H1 (cell line): ENCODE results near the gene ARHGAP15. TPM values are rescaled to one million over a fixed set of nuclear protein-coding genes. Genes with fewer than 3 reads are reported as not detected.

Source experiments
- CBX8 ChIP-seq: fragments of 300-800, 300-1000 bp; sonication (generic); IDR thresholded peaks from 2 replicates; pipeline ENCODE4 v1.7.1; 2016; ENCODE audit warnings: low read depth, low read length, borderline replicate concordance
- CREB1 ChIP-seq: IDR thresholded peaks from 2 replicates; pipeline ENCODE4 v1.6.1; 2012; ENCODE audit warnings: inconsistent platforms
- CTBP2 ChIP-seq: IDR thresholded peaks from 2 replicates; pipeline ENCODE4 v1.7.0; 2011; ENCODE audit warnings: borderline replicate concordance, mild to moderate bottlenecking, moderate library complexity, mixed read lengths, low read length; ENCODE audit not compliant: insufficient read depth, insufficient read length
- JUN ChIP-seq: IDR thresholded peaks from 2 replicates; pipeline ENCODE4 v1.6.1; 2011; ENCODE audit warnings: low read depth, mild to moderate bottlenecking, improper control_type of control experiment, low read length
- NRF1 ChIP-seq: IDR thresholded peaks from 2 replicates; pipeline ENCODE4 v1.6.1; 2011; ENCODE audit warnings: mild to moderate bottlenecking, low read depth, low read length, improper control_type of control experiment
- RNF2 ChIP-seq: fragments of 200-900, 300-1000 bp; sonication (generic); IDR thresholded peaks from 2 replicates; pipeline ENCODE4 v1.7.1; 2016; ENCODE audit warnings: borderline replicate concordance, low read depth, mild to moderate bottlenecking, antibody characterized with exemption, low read length; ENCODE audit not compliant: poor library complexity, severe bottlenecking; ENCODE audit errors: missing control alignments
- SP4 ChIP-seq: IDR thresholded peaks from 2 replicates; pipeline ENCODE4 v1.6.1; 2012; ENCODE audit warnings: low read length, inconsistent platforms
- TAF7 ChIP-seq: optimal IDR thresholded peaks from 2 replicates; pipeline ENCODE3; 2011; ENCODE audit warnings: low read depth, mild to moderate bottlenecking, inconsistent platforms, low read length, moderate library complexity, borderline replicate concordance
- TBP ChIP-seq: IDR thresholded peaks from 2 replicates; pipeline ENCODE4 v1.6.1; 2011; ENCODE audit warnings: low read depth, low read length, improper control_type of control experiment
- polyA plus RNA-seq, 7 experiments: library from polyadenylated mRNA; depleted of rRNA in 3 of 7; stranded (reverse) in 5 of 7; unstranded in 2 of 7; fragments of >200 nt in 5 of 7; fragments of 200-250 nt in 2 of 7; gene quantifications; 1 replicate in 5 of 7; 2 replicates in 1 of 7; 4 replicates in 1 of 7; pipeline versions ENCODE4 v1.2.1 to v1.2.3, GENCODE V29; 2011 to 2013; ENCODE audit warnings: missing spikeins in 2 of 7, mixed read lengths in 2 of 7
- total RNA-seq: library from RNA; stranded (reverse); fragmentation: NEBNext Ultra II Directional; extraction: Animal tissue kit (Norgen Biotek cat#: 25700); gene quantifications from 2 replicates; pipeline ENCODE4 v1.2.1, GENCODE V29; 2021
- TF ChIP-seq, protein P1 (sequence below): fragments of 300-600 bp; sonication (generic); IDR thresholded peaks from 2 replicates; pipeline ENCODE4 v1.7.1; 2012; ENCODE audit warnings: low read length, moderate library complexity, mild to moderate bottlenecking, inconsistent platforms; ENCODE audit not compliant: insufficient replicate concordance

The ARHGAP15 gene
- total and polyA plus RNA-seq, 2 of the 8 experiments (the other 6 are each of a cell fraction or from before 2014, with no cell fraction given): not detected

DNA sequence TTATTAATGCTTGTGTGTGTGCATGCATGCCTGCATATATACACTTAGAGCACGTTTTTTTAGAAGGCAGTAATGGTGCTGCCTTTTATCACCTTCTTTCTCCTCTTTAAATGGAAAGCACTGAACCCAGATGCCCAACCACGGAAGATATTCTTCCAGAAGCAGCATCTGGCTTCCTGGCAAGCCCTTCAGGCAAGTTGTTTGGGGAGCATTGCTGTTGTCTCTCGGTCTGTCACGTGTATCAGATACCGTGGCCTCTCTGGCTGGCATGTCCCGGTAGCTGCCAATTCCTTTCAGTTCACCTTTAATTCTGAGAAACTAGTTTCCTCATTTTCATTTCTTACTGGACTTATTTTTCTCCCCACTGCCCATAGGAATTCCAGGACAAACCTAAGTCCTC is 587.8 kb downstream of the ARHGAP15 start (continued):
- TF ChIP-seq, protein P1, sequence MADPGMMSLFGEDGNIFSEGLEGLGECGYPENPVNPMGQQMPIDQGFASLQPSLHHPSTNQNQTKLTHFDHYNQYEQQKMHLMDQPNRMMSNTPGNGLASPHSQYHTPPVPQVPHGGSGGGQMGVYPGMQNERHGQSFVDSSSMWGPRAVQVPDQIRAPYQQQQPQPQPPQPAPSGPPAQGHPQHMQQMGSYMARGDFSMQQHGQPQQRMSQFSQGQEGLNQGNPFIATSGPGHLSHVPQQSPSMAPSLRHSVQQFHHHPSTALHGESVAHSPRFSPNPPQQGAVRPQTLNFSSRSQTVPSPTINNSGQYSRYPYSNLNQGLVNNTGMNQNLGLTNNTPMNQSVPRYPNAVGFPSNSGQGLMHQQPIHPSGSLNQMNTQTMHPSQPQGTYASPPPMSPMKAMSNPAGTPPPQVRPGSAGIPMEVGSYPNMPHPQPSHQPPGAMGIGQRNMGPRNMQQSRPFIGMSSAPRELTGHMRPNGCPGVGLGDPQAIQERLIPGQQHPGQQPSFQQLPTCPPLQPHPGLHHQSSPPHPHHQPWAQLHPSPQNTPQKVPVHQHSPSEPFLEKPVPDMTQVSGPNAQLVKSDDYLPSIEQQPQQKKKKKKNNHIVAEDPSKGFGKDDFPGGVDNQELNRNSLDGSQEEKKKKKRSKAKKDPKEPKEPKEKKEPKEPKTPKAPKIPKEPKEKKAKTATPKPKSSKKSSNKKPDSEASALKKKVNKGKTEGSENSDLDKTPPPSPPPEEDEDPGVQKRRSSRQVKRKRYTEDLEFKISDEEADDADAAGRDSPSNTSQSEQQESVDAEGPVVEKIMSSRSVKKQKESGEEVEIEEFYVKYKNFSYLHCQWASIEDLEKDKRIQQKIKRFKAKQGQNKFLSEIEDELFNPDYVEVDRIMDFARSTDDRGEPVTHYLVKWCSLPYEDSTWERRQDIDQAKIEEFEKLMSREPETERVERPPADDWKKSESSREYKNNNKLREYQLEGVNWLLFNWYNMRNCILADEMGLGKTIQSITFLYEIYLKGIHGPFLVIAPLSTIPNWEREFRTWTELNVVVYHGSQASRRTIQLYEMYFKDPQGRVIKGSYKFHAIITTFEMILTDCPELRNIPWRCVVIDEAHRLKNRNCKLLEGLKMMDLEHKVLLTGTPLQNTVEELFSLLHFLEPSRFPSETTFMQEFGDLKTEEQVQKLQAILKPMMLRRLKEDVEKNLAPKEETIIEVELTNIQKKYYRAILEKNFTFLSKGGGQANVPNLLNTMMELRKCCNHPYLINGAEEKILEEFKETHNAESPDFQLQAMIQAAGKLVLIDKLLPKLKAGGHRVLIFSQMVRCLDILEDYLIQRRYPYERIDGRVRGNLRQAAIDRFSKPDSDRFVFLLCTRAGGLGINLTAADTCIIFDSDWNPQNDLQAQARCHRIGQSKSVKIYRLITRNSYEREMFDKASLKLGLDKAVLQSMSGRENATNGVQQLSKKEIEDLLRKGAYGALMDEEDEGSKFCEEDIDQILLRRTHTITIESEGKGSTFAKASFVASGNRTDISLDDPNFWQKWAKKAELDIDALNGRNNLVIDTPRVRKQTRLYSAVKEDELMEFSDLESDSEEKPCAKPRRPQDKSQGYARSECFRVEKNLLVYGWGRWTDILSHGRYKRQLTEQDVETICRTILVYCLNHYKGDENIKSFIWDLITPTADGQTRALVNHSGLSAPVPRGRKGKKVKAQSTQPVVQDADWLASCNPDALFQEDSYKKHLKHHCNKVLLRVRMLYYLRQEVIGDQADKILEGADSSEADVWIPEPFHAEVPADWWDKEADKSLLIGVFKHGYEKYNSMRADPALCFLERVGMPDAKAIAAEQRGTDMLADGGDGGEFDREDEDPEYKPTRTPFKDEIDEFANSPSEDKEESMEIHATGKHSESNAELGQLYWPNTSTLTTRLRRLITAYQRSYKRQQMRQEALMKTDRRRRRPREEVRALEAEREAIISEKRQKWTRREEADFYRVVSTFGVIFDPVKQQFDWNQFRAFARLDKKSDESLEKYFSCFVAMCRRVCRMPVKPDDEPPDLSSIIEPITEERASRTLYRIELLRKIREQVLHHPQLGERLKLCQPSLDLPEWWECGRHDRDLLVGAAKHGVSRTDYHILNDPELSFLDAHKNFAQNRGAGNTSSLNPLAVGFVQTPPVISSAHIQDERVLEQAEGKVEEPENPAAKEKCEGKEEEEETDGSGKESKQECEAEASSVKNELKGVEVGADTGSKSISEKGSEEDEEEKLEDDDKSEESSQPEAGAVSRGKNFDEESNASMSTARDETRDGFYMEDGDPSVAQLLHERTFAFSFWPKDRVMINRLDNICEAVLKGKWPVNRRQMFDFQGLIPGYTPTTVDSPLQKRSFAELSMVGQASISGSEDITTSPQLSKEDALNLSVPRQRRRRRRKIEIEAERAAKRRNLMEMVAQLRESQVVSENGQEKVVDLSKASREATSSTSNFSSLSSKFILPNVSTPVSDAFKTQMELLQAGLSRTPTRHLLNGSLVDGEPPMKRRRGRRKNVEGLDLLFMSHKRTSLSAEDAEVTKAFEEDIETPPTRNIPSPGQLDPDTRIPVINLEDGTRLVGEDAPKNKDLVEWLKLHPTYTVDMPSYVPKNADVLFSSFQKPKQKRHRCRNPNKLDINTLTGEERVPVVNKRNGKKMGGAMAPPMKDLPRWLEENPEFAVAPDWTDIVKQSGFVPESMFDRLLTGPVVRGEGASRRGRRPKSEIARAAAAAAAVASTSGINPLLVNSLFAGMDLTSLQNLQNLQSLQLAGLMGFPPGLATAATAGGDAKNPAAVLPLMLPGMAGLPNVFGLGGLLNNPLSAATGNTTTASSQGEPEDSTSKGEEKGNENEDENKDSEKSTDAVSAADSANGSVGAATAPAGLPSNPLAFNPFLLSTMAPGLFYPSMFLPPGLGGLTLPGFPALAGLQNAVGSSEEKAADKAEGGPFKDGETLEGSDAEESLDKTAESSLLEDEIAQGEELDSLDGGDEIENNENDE: no peak
- TF ChIP-seq TBP (no peak), TAF7 (no peak), SP4 (no peak), CTBP2 (no peak), CBX8 (no peak), RNF2 (no peak), NRF1 (no peak), JUN (no peak), CREB1 (no peak)
